HG03025 (cell line): ENCODE data around the gene CAMLG.

Experiments used
- ATAC-seq: cut with Tn5 transposase; IDR thresholded peaks from one replicate; pipeline ENCODE4 v1.9.1; 2021; ENCODE audit warnings: mild to moderate bottlenecking, moderate library complexity; ENCODE audit not compliant: unreplicated experiment, low FRiP score

The CAMLG gene

GRCh38 chr5:134772461-134773125, 34.2 kb downstream of the CAMLG start:
- ATAC-seq = no peak

GRCh38 chr5:134777366-134777765, 39.0 kb downstream of the CAMLG start:
- no peak for ATAC-seq

GRCh38 chr5:134784241-134784920, 46.0 kb downstream of the CAMLG start:
- no peak for ATAC-seq

- no peak for ATAC-seq
Observed at GRCh38 chr5:134784946-134785620, 46.7 kb downstream of the CAMLG start.

- no peak for ATAC-seq
Observed at GRCh38 chr5:134787692-134788091, 49.3 kb downstream of the CAMLG start.

- ATAC-seq = no peak
Observed at GRCh38 chr5:134791580-134791979, 53.2 kb downstream of the CAMLG start.

GRCh38 chr5:134792286-134792685, 53.9 kb downstream of the CAMLG start:
- no peak for ATAC-seq

GRCh38 chr5:134793111-134793510, 54.8 kb downstream of the CAMLG start:
- ATAC-seq = no peak

- no peak for ATAC-seq
Observed at GRCh38 chr5:134794082-134794481, 55.7 kb downstream of the CAMLG start.

- no peak for ATAC-seq
Observed at GRCh38 chr5:134794819-134795218, 56.5 kb downstream of the CAMLG start.

- ATAC-seq = no peak
Observed at GRCh38 chr5:134798468-134798867, 60.1 kb downstream of the CAMLG start.
